ENCODE results near the gene KCNE5.
"Not testable (repeated sequence)": the region's sequence is repeated elsewhere in the genome, so short reads cannot be mapped to it uniquely, and the experiment has no call there.

KCNE5 gene

GRCh38 chrX:109623997-109624396, 975 bp downstream of the KCNE5 start:
- DNase-seq: no peak
- in situ Hi-C loops (cut with MboI; ENCODE audit: low pct_unique_long_range_greater_than_20kb, low sequenced_read_pairs): no loop called here

GRCh38 chrX:109622270-109622669, 2.7 kb downstream of the KCNE5 start:
- in situ Hi-C loops (cut with MboI; ENCODE audit: low pct_unique_long_range_greater_than_20kb, low sequenced_read_pairs): no loop called here
- DNase-seq: no peak

GRCh38 chrX:109619771-109620170, 5.2 kb downstream of the KCNE5 start:
- DNase-seq: no peak
- in situ Hi-C loops (cut with MboI; ENCODE audit: low pct_unique_long_range_greater_than_20kb, low sequenced_read_pairs): no loop called here

GRCh38 chrX:109614951-109615350, 10.0 kb downstream of the KCNE5 start:
- DNase-seq: no peak
- in situ Hi-C loops (cut with MboI; ENCODE audit: low pct_unique_long_range_greater_than_20kb, low sequenced_read_pairs): no loop called here

- DNase-seq: no peak
- in situ Hi-C loops (cut with MboI; ENCODE audit: low pct_unique_long_range_greater_than_20kb, low sequenced_read_pairs): no loop called here
These were observed 23.5 kb downstream of the KCNE5 start for GRCh38 chrX:109601486-109601885.

- DNase-seq: peak; percentile 45
- in situ Hi-C loops (cut with MboI; ENCODE audit: low pct_unique_long_range_greater_than_20kb, low sequenced_read_pairs): no loop called here
These were observed 24.7 kb downstream of the KCNE5 start for GRCh38 chrX:109600237-109600651.

GRCh38 chrX:109596015-109596414, 29.0 kb downstream of the KCNE5 start:
- no peak for DNase-seq
- in situ Hi-C loops (cut with MboI; ENCODE audit: low pct_unique_long_range_greater_than_20kb, low sequenced_read_pairs): no loop called here

- DNase-seq: no peak
- in situ Hi-C loops (cut with MboI; ENCODE audit: low pct_unique_long_range_greater_than_20kb, low sequenced_read_pairs): no loop called here
These were observed 34.8 kb downstream of the KCNE5 start for GRCh38 chrX:109590176-109590575.

- DNase-seq: no peak
- in situ Hi-C loops (cut with MboI; ENCODE audit: low pct_unique_long_range_greater_than_20kb, low sequenced_read_pairs): no loop called here
These were observed 39.5 kb downstream of the KCNE5 start for GRCh38 chrX:109585488-109585887.

GRCh38 chrX:109578916-109579315, 46.1 kb downstream of the KCNE5 start:
- DNase-seq: no peak
- in situ Hi-C loops (cut with MboI; ENCODE audit: low pct_unique_long_range_greater_than_20kb, low sequenced_read_pairs): no loop called here

- DNase-seq: no peak
- in situ Hi-C loops (cut with MboI; ENCODE audit: low pct_unique_long_range_greater_than_20kb, low sequenced_read_pairs): no loop called here
These were observed 47.9 kb downstream of the KCNE5 start for GRCh38 chrX:109577055-109577454.

- DNase-seq; in situ Hi-C loops (cut with MboI; ENCODE audit: low pct_unique_long_range_greater_than_20kb, low sequenced_read_pairs): not testable (repeated sequence)
These were observed 48.9 kb downstream of the KCNE5 start for GRCh38 chrX:109576083-109576482.

Measured in KBM-7 (cell line).